ENCODE measurements around the gene LMBR1L. TPM values are rescaled to one million over a fixed set of nuclear protein-coding genes. Genes with fewer than 3 reads are reported as not detected.
"Not testable (repeated sequence)": the region's sequence is repeated elsewhere in the genome, so short reads cannot be mapped to it uniquely, and the experiment has no call there.

Gene LMBR1L
- total and polyA plus RNA-seq, 2 donors = 35.1 to 112 TPM

DNA sequence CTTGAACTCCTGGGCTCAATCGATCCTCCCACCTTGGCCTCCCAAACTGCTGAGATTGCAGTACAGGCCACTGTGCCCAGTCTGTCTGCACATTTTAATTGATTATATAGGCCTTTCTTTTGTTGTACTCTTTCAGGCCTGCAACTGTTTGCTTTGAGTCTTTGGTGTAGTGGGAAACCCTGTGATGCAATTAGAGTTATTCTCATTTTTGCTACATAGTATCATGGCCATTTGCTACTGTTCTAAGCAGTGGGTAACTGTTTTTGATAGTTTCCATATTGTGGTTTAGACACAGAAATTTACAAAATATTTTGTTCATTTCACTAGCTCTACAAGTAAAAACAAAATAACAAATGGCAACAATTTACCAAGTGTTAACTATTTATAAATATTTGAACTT, 26.8 kb upstream of the LMBR1L start:
- no peak for DNase-seq (ENCODE audit: low read depth in 6 of 9, low spot score in 9 of 9)
- no peaks in the 10 kb centered on the region for H3K36me3 ChIP-seq (ENCODE audit: control insufficient read depth in 2 of 2, insufficient read depth in 2 of 2, low read length in 1 of 2)
- no peak overlapping the region for H3K4me3 ChIP-seq (ENCODE audit: low read length in 2 of 2)
- 98% methylated on average over 1 of the region's 1 CpG for WGBS
- H3K9me3 ChIP-seq (ENCODE audit: control insufficient read depth in 2 of 2, insufficient read depth in 1 of 2, low read length in 1 of 2) = no peaks in the 10 kb centered on the region
- peaks cover 3% of the 10 kb centered on the region in 2 donors for H3K4me1 ChIP-seq (ENCODE audit: control insufficient read depth in 2 of 2, insufficient read depth in 2 of 2, low read length in 2 of 2)
- no peaks in the 10 kb centered on the region for H3K27me3 ChIP-seq (ENCODE audit: control insufficient read depth in 2 of 2, insufficient read depth in 1 of 2, low read length in 1 of 2)
- no peak overlapping the region for H3K27ac ChIP-seq (ENCODE audit: low read depth in 1 of 2, low read length in 1 of 2)

DNA sequence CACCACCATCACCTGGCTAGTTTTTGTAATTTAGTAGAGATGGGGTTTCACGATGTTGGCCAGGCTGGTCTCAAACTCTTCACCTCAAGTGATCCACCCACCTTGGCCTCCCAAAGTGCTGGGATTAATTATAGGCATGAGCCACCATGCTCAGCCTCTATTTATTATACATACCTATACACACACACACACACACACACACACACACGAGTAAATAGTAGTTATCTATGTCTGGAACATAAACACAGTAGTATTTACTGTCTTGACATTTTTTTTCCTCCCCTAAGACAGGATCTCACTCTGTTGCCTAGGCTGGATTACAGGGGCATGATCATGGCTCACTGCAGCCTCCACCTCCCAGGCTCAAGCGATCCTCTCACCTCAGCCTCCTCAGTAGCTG, 26.4 kb upstream of the LMBR1L start:
- H3K4me3 ChIP-seq (ENCODE audit: low read length in 2 of 2); DNase-seq (ENCODE audit: low read depth in 6 of 9, low spot score in 9 of 9); H3K4me1 ChIP-seq (ENCODE audit: control insufficient read depth in 2 of 2, insufficient read depth in 2 of 2, low read length in 2 of 2); H3K27ac ChIP-seq (ENCODE audit: low read depth in 1 of 2, low read length in 1 of 2); H3K9me3 ChIP-seq (ENCODE audit: control insufficient read depth in 2 of 2, insufficient read depth in 1 of 2, low read length in 1 of 2); H3K36me3 ChIP-seq (ENCODE audit: control insufficient read depth in 2 of 2, insufficient read depth in 2 of 2, low read length in 1 of 2); H3K27me3 ChIP-seq (ENCODE audit: control insufficient read depth in 2 of 2, insufficient read depth in 1 of 2, low read length in 1 of 2): not testable (repeated sequence)
- 96% methylated on average over 3 of the region's 3 CpGs for WGBS

DNA sequence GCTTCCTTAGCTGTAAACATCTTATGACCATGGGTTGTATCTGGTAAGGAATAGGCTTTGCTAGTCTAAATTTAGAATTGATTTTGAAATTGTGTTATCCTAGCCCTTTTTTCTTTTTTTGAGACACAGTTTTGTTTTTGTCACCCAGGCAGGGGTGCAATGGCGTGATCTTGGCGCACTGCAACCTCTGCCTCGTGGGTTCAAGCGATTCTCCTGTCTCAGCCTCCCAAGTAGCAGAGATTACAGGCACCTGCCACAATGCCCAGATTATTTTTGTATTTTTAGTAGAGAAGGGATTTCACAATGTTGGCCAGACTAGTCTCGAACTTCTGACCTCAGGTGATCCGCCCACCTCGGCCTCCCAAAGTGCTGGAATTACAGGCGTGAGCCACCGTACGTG, 22.9 kb upstream of the LMBR1L start:
- 96% methylated on average over 10 of the region's 10 CpGs for WGBS
- Histone ChIP-seq H3K4me1 (ENCODE audit: control insufficient read depth in 2 of 2, insufficient read depth in 2 of 2, low read length in 2 of 2) (peaks cover 13 to 22% of the 10 kb centered on the region in 2 donors), H3K27me3 (ENCODE audit: control insufficient read depth in 2 of 2, insufficient read depth in 1 of 2, low read length in 1 of 2) (no peaks in the 10 kb centered on the region), H3K36me3 (ENCODE audit: control insufficient read depth in 2 of 2, insufficient read depth in 2 of 2, low read length in 1 of 2) (peaks cover 10 to 20% of the 10 kb centered on the region in 2 donors), H3K4me3 (ENCODE audit: low read length in 2 of 2) (no peak overlapping the region), H3K27ac (ENCODE audit: low read depth in 1 of 2, low read length in 1 of 2) (no peak overlapping the region), H3K9me3 (ENCODE audit: control insufficient read depth in 2 of 2, insufficient read depth in 1 of 2, low read length in 1 of 2) (no peaks in the 10 kb centered on the region)
- DNase-seq (ENCODE audit: low read depth in 6 of 9, low spot score in 9 of 9) = no peak

DNA sequence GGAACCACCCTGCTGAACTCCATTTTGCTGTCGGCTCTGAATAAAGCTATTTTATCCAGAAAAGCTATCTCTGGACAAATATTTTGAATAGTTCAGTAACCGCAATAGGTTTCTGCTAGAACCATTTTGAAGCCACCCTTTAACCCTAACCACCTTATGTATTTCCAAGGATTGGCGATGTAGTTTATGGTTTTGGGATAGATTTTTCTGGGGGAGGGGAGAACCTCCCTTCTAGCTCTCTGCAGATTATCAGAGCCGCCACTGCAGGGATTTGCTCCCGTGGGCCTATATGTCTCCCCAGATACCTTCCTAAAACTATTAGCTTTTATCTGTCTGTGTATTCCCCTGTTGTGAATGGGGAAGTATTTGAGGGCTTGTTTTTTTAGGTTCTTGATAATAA, 22.4 kb upstream of the LMBR1L start:
- Histone ChIP-seq H3K9me3 (ENCODE audit: control insufficient read depth in 2 of 2, insufficient read depth in 1 of 2, low read length in 1 of 2) (no peaks in the 10 kb centered on the region), H3K27me3 (ENCODE audit: control insufficient read depth in 2 of 2, insufficient read depth in 1 of 2, low read length in 1 of 2) (no peaks in the 10 kb centered on the region), H3K4me3 (ENCODE audit: low read length in 2 of 2) (no peak overlapping the region), H3K27ac (ENCODE audit: low read depth in 1 of 2, low read length in 1 of 2) (no peak overlapping the region), H3K4me1 (ENCODE audit: control insufficient read depth in 2 of 2, insufficient read depth in 2 of 2, low read length in 2 of 2) (peaks cover 13 to 22% of the 10 kb centered on the region in 2 donors), H3K36me3 (ENCODE audit: control insufficient read depth in 2 of 2, insufficient read depth in 2 of 2, low read length in 1 of 2) (peaks cover 12 to 22% of the 10 kb centered on the region in 2 donors)
- DNase-seq (ENCODE audit: low read depth in 6 of 9, low spot score in 9 of 9) = no peak
- WGBS = 90% methylated on average over 5 of the region's 5 CpGs

DNA sequence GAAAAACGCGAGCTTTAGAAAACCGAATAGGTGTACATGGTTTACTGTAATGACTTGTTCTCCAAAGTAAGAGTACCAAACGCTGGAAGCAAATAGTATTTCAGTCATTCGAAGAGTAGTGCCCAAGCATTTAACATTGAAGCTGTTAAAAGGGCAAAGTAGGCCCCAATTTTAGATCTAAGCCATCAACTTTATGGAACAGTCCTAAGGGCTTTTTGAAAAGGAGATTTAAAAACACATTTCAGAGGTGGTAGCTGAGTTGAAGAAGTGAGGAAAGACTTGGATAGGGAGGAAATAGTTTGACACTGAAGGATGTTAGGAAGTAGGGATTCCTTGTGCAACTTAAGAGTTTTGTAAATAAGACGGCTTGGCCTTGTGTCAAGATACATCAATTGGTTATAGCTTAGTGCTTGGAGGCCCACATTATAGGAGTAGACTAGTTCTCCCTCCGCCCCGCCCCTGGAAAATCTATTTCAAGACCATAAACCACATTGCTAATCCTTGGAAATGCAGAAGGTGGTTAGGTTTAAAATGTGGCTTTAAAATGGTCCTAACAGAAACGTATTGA, 21.3 kb upstream of the LMBR1L start:
- Histone ChIP-seq H3K4me1 (ENCODE audit: control insufficient read depth in 2 of 2, insufficient read depth in 2 of 2, low read length in 2 of 2) (peaks cover 13 to 22% of the 10 kb centered on the region in 2 donors), H3K9me3 (ENCODE audit: control insufficient read depth in 2 of 2, insufficient read depth in 1 of 2, low read length in 1 of 2) (no peaks in the 10 kb centered on the region), H3K27ac (ENCODE audit: low read depth in 1 of 2, low read length in 1 of 2) (peak overlapping the region; percentile 90 to 97), H3K36me3 (ENCODE audit: control insufficient read depth in 2 of 2, insufficient read depth in 2 of 2, low read length in 1 of 2) (peaks cover 22 to 32% of the 10 kb centered on the region in 2 donors), H3K27me3 (ENCODE audit: control insufficient read depth in 2 of 2, insufficient read depth in 1 of 2, low read length in 1 of 2) (no peaks in the 10 kb centered on the region), H3K4me3 (ENCODE audit: low read length in 2 of 2) (peak overlapping the region; percentile 49 to 60)
- WGBS = 22% methylated on average over 9 of the region's 9 CpGs
- DNase-seq (ENCODE audit: low read depth in 6 of 9, low spot score in 9 of 9) = peak in 1 of 9 donors; percentile 8

DNA sequence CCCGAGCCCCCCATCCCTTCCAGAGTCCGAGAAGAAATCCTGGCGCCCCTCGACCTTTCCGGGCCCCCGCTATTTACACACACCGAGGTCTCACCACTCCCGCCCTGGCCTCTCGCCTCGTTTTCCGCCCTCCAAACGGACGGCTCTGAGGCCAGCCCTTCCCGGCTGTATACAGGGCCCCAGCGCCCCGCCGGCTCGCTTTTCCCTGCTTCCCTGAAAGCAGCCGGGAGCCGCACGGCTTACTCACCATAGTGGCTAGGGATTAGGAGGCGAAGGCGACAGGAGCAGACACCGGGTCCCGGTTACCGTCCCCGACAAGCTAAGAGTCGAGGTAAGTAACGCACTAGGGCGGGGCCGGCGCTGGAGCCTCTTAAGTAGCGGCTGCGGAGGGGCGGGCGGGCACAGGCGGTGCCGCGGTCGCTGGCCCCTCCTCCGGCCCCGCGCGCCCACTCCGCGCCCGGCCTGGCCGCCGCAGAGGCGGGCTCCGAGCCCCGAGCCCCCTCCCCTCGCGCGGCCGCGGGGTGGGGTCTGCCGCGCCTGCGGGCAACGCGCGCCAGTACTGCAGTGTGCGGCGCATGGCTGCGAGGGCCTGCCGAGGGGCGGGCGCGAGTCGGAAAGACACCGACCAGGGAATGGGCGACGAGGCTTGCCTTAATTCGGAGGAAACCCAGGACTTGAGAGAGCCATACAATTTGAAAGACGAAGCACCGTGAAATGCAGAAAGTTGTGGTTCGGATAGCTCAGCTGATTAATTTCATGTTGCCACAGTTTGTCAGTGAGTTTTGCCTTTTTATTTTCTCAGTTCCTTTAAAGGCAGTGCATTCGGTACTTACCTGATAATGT, 20.6 kb upstream of the LMBR1L start, which contains the start of gene TUBA1B:
TUBA1B (minus strand) TSS at position 345 of the 843 bp plus-strand sequence; CDS start at position 250, 95 bp downstream.
- peak within 1 kb of the TSS; percentile 97 to 100 for H3K27ac ChIP-seq (ENCODE audit: low read depth in 1 of 2, low read length in 1 of 2)
- peak within 1 kb of the TSS; percentile 60 to 100 for H3K4me3 ChIP-seq (ENCODE audit: low read length in 2 of 2)
- peaks cover 24 to 36% of the 10 kb centered on the region in 2 donors for H3K36me3 ChIP-seq (ENCODE audit: control insufficient read depth in 2 of 2, insufficient read depth in 2 of 2, low read length in 1 of 2)
- H3K27me3 ChIP-seq (ENCODE audit: control insufficient read depth in 2 of 2, insufficient read depth in 1 of 2, low read length in 1 of 2) = no peaks in the 10 kb centered on the region
- H3K9me3 ChIP-seq (ENCODE audit: control insufficient read depth in 2 of 2, insufficient read depth in 1 of 2, low read length in 1 of 2) = no peaks in the 10 kb centered on the region
- H3K4me1 ChIP-seq (ENCODE audit: control insufficient read depth in 2 of 2, insufficient read depth in 2 of 2, low read length in 2 of 2) = peaks cover 13 to 22% of the 10 kb centered on the region in 2 donors
- DNase-seq (ENCODE audit: low read depth in 6 of 9, low spot score in 9 of 9) = peak in 8 of 9 donors; percentile 76 to 95 (median 90)
- WGBS = under 1% methylated on average over 79 of the region's 79 CpGs

DNA sequence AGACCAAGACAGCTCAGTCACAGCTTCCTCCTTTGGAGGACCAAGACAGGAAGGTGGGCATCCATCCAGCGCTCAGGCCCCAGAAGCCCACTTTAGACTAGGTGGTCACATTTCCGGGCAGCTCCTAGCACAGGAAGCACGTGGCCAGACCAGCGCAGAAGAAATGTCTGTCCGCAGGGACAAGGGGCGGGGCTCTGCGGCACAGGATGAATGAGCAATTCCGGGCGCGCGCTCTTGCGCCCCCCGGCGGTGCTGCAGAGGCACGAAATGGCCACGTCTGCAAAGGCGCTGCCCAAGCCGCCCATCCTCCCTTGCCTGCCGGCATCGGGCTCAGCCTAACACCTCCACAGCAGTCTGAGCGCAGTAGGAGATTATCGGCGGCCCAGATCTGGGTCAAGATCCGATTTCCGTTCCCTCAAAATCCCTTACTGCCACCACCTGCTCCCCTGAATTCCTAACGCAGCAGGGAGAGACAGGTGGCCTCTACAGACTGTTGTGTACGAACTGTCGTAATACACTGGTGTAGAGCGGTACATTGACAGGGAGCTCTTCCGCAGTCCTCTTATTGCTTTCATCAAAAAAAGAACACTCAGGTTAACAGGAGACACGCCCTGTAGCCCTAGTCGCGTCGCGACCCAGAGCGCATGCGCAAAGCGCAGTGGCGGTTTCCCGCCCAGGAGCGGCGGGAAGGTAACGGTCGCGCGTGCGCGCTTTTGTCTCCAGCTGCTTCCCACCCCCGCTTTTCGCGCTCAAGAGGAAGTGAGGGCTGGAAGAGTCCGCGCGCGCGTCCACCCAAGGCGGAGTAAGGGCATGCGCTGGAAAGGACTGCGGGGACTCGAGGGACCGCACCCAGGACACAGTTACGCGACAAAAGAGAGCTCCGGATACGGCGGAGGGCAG, 19.8 kb upstream of the LMBR1L start:
- peaks cover 13 to 22% of the 10 kb centered on the region in 2 donors for H3K4me1 ChIP-seq (ENCODE audit: control insufficient read depth in 2 of 2, insufficient read depth in 2 of 2, low read length in 2 of 2)
- H3K27ac ChIP-seq (ENCODE audit: low read depth in 1 of 2, low read length in 1 of 2) = peak overlapping the region; percentile 97 to 100
- H3K9me3 ChIP-seq (ENCODE audit: control insufficient read depth in 2 of 2, insufficient read depth in 1 of 2, low read length in 1 of 2) = no peaks in the 10 kb centered on the region
- WGBS = under 1% methylated on average over 66 of the region's 66 CpGs
- no peaks in the 10 kb centered on the region for H3K27me3 ChIP-seq (ENCODE audit: control insufficient read depth in 2 of 2, insufficient read depth in 1 of 2, low read length in 1 of 2)
- peak overlapping the region; percentile 60 to 100 for H3K4me3 ChIP-seq (ENCODE audit: low read length in 2 of 2)
- DNase-seq (ENCODE audit: low read depth in 6 of 9, low spot score in 9 of 9) = peak; percentile 89 to 98 (median 93)
- H3K36me3 ChIP-seq (ENCODE audit: control insufficient read depth in 2 of 2, insufficient read depth in 2 of 2, low read length in 1 of 2) = peaks cover 24 to 36% of the 10 kb centered on the region in 2 donors

DNA sequence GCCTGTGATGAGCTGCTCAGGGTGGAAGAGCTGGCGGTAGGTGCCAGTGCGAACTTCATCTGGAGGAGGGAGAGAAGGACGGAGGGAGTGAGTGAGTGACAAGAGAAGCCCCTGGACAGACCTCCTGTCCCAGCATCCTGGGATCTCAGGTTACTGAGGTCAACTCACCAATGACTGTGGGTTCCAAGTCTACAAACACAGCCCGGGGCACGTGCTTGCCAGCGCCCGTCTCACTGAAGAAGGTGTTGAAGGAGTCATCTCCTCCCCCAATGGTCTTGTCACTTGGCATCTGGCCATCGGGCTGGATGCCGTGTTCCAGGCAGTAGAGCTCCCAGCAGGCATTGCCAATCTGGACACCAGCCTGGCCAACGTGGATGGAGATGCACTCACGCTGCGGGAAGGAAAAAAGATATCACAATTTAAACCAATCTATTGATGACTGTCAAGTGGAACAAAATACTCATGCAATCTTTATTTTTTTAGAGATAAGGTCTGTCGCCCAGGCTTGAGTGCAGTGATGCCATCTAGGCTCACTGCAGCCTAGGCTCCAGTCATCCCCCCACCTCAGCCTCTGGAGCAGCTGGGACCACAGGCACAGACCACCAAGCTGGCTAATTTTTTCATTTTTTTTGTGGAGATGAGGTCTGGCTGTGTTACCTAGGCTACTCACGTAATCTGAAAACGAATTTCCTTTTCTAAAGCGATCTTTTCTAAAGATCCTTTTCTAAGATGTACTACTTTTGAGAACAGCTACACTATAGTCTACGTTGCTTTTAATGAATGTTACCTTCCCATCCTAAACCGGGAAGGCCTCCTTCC, 18.9 kb upstream of the LMBR1L start:
- 72% methylated on average over 18 of the region's 18 CpGs for WGBS
- peak overlapping the region; percentile 60 to 100 for H3K4me3 ChIP-seq (ENCODE audit: low read length in 2 of 2)
- no peaks in the 10 kb centered on the region for H3K27me3 ChIP-seq (ENCODE audit: control insufficient read depth in 2 of 2, insufficient read depth in 1 of 2, low read length in 1 of 2)
- peak overlapping the region; percentile 97 to 100 for H3K27ac ChIP-seq (ENCODE audit: low read depth in 1 of 2, low read length in 1 of 2)
- DNase-seq (ENCODE audit: low read depth in 6 of 9, low spot score in 9 of 9) = no peak
- no peaks in the 10 kb centered on the region for H3K9me3 ChIP-seq (ENCODE audit: control insufficient read depth in 2 of 2, insufficient read depth in 1 of 2, low read length in 1 of 2)
- H3K36me3 ChIP-seq (ENCODE audit: control insufficient read depth in 2 of 2, insufficient read depth in 2 of 2, low read length in 1 of 2) = peaks cover 24 to 36% of the 10 kb centered on the region in 2 donors
- peaks cover 13 to 22% of the 10 kb centered on the region in 2 donors for H3K4me1 ChIP-seq (ENCODE audit: control insufficient read depth in 2 of 2, insufficient read depth in 2 of 2, low read length in 2 of 2)

Measured in thymus (tissue), 11 donors.